GM12878 (cell line): ENCODE measurements around the gene C1S. TPM values are rescaled to one million over a fixed set of nuclear protein-coding genes. Genes with fewer than 3 reads are reported as not detected.

Experiments
- CBFB ChIP-seq: IDR thresholded peaks from 2 replicates; pipeline ENCODE4 v1.6.1; 2016; ENCODE audit warnings: antibody characterized with exemption, low read depth
- CBX5 ChIP-seq: sonication (generic); IDR thresholded peaks from 2 replicates; pipeline ENCODE4 v1.6.1; 2016; ENCODE audit warnings: low read depth, moderate library complexity, mild to moderate bottlenecking, inconsistent platforms
- EED ChIP-seq: sonication (generic); IDR thresholded peaks from 2 replicates; pipeline ENCODE4 v1.6.1; 2016; ENCODE audit warnings: antibody characterized with exemption, low read depth
- ETV6 ChIP-seq, 2 experiments: fragments of 450-650 bp in 1 of 2; IDR thresholded peaks in 1 of 2; conservative IDR thresholded peaks in 1 of 2; 2 replicates each; pipeline ENCODE4 v1.6.1; 2014; ENCODE audit warnings: antibody characterized with exemption in 1 of 2, borderline replicate concordance in 1 of 2, low read depth in 1 of 2, mild to moderate bottlenecking in 1 of 2, moderate library complexity in 1 of 2
- FOXK2 ChIP-seq: fragments of 450-650 bp; IDR thresholded peaks from 2 replicates; pipeline ENCODE4 v1.6.1; 2017; ENCODE audit warnings: mild to moderate bottlenecking, moderate library complexity
- HCFC1 ChIP-seq: fragments of 150-350 bp; IDR thresholded peaks from 2 replicates; pipeline ENCODE4 v1.6.1; 2014; ENCODE audit warnings: low read length
- IKZF1 ChIP-seq: fragments of 450-650 bp; conservative IDR thresholded peaks from 2 replicates; pipeline ENCODE4 v1.6.1; 2017; ENCODE audit warnings: antibody characterized with exemption, mild to moderate bottlenecking
- IKZF2 ChIP-seq, 2 experiments: fragments of 450-650 bp; IDR thresholded peaks; 2 replicates each; pipeline ENCODE4 v1.6.1; 2017; ENCODE audit warnings: mild to moderate bottlenecking in 2 of 2, moderate library complexity in 2 of 2
- JUND ChIP-seq: IDR thresholded peaks from 2 replicates; pipeline ENCODE4 v1.6.1; 2012; ENCODE audit warnings: low read depth, mild to moderate bottlenecking, low read length, improper control_type of control experiment, moderate library complexity
- NFXL1 ChIP-seq: fragments of 450-650 bp; IDR thresholded peaks from 2 replicates; pipeline ENCODE4 v1.6.1; 2017; ENCODE audit warnings: antibody characterized with exemption, mild to moderate bottlenecking, borderline replicate concordance
- NR2F1 ChIP-seq: fragments of 450-650 bp; conservative IDR thresholded peaks from 2 replicates; pipeline ENCODE4 v1.6.1; 2017; ENCODE audit warnings: mild to moderate bottlenecking
- PAX5 ChIP-seq: IDR thresholded peaks from 2 replicates; pipeline ENCODE4 v1.6.1; 2011; ENCODE audit warnings: low read depth, low read length, borderline replicate concordance
- RAD21 ChIP-seq: IDR thresholded peaks from 2 replicates; pipeline ENCODE4 v1.6.1; 2011; ENCODE audit warnings: mild to moderate bottlenecking, low read depth, low read length, moderate library complexity; ENCODE audit not compliant: insufficient read depth
- RFX5 ChIP-seq: IDR thresholded peaks from 2 replicates; pipeline ENCODE4 v1.6.1; 2011; ENCODE audit warnings: low read depth, low read length, improper control_type of control experiment
- SP1 ChIP-seq: IDR thresholded peaks from one replicate; pipeline ENCODE4 v1.6.1; 2011; ENCODE audit warnings: low read depth, low read length
- SUZ12 ChIP-seq: fragments of 200-600 bp; sonication (generic); IDR thresholded peaks from one replicate; pipeline ENCODE4 v1.6.1; 2018; ENCODE audit warnings: antibody characterized with exemption, mild to moderate bottlenecking; ENCODE audit not compliant: unreplicated experiment
- TAF1 ChIP-seq: IDR thresholded peaks from 2 replicates; pipeline ENCODE4 v1.6.1; 2011; ENCODE audit warnings: mild to moderate bottlenecking, low read depth, low read length, borderline replicate concordance
- TCF12 ChIP-seq: IDR thresholded peaks from 2 replicates; pipeline ENCODE4 v1.6.1; 2011; ENCODE audit warnings: low read depth, mild to moderate bottlenecking, low read length
- WRNIP1 ChIP-seq: IDR thresholded peaks from 2 replicates; pipeline ENCODE4 v1.6.1; 2011; ENCODE audit warnings: low read depth, low read length, improper control_type of control experiment, borderline replicate concordance
- ZNF384 ChIP-seq: IDR thresholded peaks from 2 replicates; pipeline ENCODE4 v1.6.1; 2012; ENCODE audit warnings: low read depth, mild to moderate bottlenecking, low read length, improper control_type of control experiment, borderline replicate concordance
- ZNF622 ChIP-seq: fragments of 450-650 bp; IDR thresholded peaks from 2 replicates; pipeline ENCODE4 v1.6.1; 2017; ENCODE audit warnings: mild to moderate bottlenecking, inconsistent platforms
- ZZZ3 ChIP-seq: IDR thresholded peaks from 2 replicates; pipeline ENCODE4 v1.6.1; 2011; ENCODE audit warnings: low read depth; ENCODE audit not compliant: control insufficient read depth, insufficient read length
- polyA plus RNA-seq, 11 experiments: library from polyadenylated mRNA; depleted of rRNA in 4 of 11; unstranded in 6 of 11; stranded (reverse) in 5 of 11; fragments of >200 nt; fragmentation: Nextera tagmentation in 4 of 11; fragmentation: Illumina TruSeq in 1 of 11; extraction: Ambion mirVana in 4 of 11; extraction: Trizol in 1 of 11; gene quantifications; 1 replicate in 1 of 11; 2 replicates in 10 of 11; pipeline versions ENCODE4 v1.2.1 to v1.2.3, GENCODE V29; 2011 to 2016; ENCODE audit warnings: inconsistent platforms in 2 of 11, missing spikeins in 2 of 11, low read depth in 1 of 11
- total RNA-seq, 4 experiments: library from RNA; depleted of rRNA in 3 of 4; stranded (reverse); fragments of >200 nt in 3 of 4; fragmentation: Illumina TruSeq in 1 of 4; extraction: Trizol in 1 of 4; gene quantifications; 2 replicates each; pipeline versions ENCODE4 v1.2.1 to v1.2.3, GENCODE V29; 2013 to 2021
- TF ChIP-seq, protein P1 (sequence below): IDR thresholded peaks from 2 replicates; pipeline ENCODE4 v1.6.1; 2011; ENCODE audit warnings: borderline replicate concordance, low read depth, mild to moderate bottlenecking, moderate library complexity, low read length; ENCODE audit not compliant: insufficient read depth, poor library complexity, severe bottlenecking
- TF ChIP-seq, protein P2 (sequence below): IDR thresholded peaks from 2 replicates; pipeline ENCODE4 v1.6.1; 2012; ENCODE audit warnings: low read length, inconsistent platforms
- TF ChIP-seq, protein P3 (sequence below): fragments of 450-650 bp; formaldehyde crosslinking; IDR thresholded peaks from 2 replicates; pipeline ENCODE4 v1.4.0; 2020; ENCODE audit warnings: mild to moderate bottlenecking, moderate library complexity

Gene C1S
- total and polyA plus RNA-seq, 10 of the 15 experiments (the other 5 are each of a cell fraction or from before 2014, with no cell fraction given) = 0.10 to 1.4 (median 0.42) TPM

DNA sequence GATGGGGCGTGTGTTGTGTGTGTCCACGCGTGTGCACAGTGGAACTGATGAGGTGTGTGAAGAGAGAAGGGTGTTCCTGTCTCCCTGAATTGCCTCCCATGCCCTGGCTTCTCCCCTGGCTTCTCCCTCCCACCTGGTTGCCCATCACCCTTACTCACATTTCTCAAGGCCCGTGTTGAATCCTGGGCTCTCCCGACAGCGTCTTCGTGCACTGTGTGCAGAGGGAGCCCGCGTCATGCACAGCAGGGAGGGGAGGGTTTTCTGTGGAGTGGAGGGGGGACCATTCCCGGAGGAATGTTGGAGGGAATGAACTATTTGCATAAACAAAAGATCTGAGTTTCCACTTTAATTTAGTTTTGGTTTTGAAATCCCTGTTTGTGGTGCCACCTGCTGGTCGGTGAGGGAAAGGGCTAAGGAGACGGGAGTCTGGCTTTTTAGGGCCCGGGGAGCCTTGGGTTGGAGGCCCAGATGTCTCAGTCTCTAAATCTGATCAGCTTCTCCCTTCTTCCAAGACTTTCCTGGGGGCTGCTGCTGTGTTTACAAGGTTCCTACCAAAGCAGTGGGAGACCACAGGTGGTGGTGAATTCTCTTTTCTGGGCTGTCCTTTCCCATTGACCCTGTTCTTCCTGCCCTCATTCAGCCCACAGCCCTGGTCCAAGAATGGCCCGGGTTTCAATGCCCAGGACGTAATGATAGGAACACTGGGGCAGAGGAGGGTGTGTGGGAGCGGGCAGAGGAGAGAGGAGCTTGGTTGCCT is 31.9 kb downstream of the C1S start, which contains the start of gene C1R (continued):
- TF ChIP-seq IKZF2 (IDR thresholded peaks at IDR 0.05) (peak; percentile 89 to 91), SP1 (no peak), SUZ12 (no peak), EED (0 out of 2 replicates have a peak, but pooled peaks have one; percentile 44), NR2F1 (no peak), FOXK2 (no peak), WRNIP1 (no peak), ZZZ3 (no peak), RAD21 (peak; percentile 76), ZNF384 (no peak), TCF12 (no peak), HCFC1 (no peak), ETV6 (conservative IDR thresholded peaks at IDR 0.05 in 1 of 2, IDR thresholded peaks at IDR 0.05 in 1 of 2; ENCODE audit: borderline replicate concordance in 1 of 2, low read depth in 1 of 2) (no peak), TAF1 (no peak), ZNF622 (no peak), PAX5 (no peak), CBFB (no peak), CBX5 (no peak), IKZF1 (peak; percentile 92), NFXL1 (no peak), RFX5 (no peak), JUND (no peak)
- TF ChIP-seq, protein P1, sequence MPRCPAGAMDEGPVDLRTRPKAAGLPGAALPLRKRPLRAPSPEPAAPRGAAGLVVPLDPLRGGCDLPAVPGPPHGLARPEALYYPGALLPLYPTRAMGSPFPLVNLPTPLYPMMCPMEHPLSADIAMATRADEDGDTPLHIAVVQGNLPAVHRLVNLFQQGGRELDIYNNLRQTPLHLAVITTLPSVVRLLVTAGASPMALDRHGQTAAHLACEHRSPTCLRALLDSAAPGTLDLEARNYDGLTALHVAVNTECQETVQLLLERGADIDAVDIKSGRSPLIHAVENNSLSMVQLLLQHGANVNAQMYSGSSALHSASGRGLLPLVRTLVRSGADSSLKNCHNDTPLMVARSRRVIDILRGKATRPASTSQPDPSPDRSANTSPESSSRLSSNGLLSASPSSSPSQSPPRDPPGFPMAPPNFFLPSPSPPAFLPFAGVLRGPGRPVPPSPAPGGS = no peak
- TF ChIP-seq, protein P2, sequence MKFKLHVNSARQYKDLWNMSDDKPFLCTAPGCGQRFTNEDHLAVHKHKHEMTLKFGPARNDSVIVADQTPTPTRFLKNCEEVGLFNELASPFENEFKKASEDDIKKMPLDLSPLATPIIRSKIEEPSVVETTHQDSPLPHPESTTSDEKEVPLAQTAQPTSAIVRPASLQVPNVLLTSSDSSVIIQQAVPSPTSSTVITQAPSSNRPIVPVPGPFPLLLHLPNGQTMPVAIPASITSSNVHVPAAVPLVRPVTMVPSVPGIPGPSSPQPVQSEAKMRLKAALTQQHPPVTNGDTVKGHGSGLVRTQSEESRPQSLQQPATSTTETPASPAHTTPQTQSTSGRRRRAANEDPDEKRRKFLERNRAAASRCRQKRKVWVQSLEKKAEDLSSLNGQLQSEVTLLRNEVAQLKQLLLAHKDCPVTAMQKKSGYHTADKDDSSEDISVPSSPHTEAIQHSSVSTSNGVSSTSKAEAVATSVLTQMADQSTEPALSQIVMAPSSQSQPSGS = no peak
- TF ChIP-seq, protein P3, sequence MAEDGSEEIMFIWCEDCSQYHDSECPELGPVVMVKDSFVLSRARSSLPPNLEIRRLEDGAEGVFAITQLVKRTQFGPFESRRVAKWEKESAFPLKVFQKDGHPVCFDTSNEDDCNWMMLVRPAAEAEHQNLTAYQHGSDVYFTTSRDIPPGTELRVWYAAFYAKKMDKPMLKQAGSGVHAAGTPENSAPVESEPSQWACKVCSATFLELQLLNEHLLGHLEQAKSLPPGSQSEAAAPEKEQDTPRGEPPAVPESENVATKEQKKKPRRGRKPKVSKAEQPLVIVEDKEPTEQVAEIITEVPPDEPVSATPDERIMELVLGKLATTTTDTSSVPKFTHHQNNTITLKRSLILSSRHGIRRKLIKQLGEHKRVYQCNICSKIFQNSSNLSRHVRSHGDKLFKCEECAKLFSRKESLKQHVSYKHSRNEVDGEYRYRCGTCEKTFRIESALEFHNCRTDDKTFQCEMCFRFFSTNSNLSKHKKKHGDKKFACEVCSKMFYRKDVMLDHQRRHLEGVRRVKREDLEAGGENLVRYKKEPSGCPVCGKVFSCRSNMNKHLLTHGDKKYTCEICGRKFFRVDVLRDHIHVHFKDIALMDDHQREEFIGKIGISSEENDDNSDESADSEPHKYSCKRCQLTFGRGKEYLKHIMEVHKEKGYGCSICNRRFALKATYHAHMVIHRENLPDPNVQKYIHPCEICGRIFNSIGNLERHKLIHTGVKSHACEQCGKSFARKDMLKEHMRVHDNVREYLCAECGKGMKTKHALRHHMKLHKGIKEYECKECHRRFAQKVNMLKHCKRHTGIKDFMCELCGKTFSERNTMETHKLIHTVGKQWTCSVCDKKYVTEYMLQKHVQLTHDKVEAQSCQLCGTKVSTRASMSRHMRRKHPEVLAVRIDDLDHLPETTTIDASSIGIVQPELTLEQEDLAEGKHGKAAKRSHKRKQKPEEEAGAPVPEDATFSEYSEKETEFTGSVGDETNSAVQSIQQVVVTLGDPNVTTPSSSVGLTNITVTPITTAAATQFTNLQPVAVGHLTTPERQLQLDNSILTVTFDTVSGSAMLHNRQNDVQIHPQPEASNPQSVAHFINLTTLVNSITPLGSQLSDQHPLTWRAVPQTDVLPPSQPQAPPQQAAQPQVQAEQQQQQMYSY (CRISPR knock-in tag) = no peak
